Measurements from ENCODE around the gene USF1.
"Not testable (repeated sequence)": the region's sequence is repeated elsewhere in the genome, so short reads cannot be mapped to it uniquely, and the experiment has no call there.

GRCh38 chr1:161016683-161017082 lies 29.1 kb downstream of the USF1 start:
- TF ChIP-seq CTCF (conservative IDR thresholded peaks at IDR 0.05; ENCODE audit: low read length); EZH2phosphoT487 (IDR thresholded peaks at IDR 0.05; ENCODE audit: borderline replicate concordance): not testable (repeated sequence)

Measured in Loucy (cell line).